ENCODE results near the gene MAN2A2.
A peak's percentile ranks its signal among the peaks of the same experiment; 100 is the strongest.

The MAN2A2 gene

GRCh38 chr15:90934949-90935751 is 32.0 kb downstream of the MAN2A2 start, which contains the start of gene UNC45A:
UNC45A (plus strand) TSS chr15:90935285; CDS start chr15:90935325, 40 bp downstream.
- Histone ChIP-seq H3K9me3 (ENCODE audit: control insufficient read depth in 2 of 2, low read length in 2 of 2) (no peaks in the 10 kb centered on the region), H3K36me3 (ENCODE audit: control insufficient read depth in 2 of 2, insufficient read depth in 2 of 2, low read length in 2 of 2) (peaks cover 11 to 14% of the 10 kb centered on the region in 2 donors), H3K27ac (ENCODE audit: low read length) (peak within 1 kb of the TSS; percentile 55), H3K9ac (ENCODE audit: low read length in 2 of 2) (peak within 1 kb of the TSS; percentile 79 to 86), H3K4me1 (ENCODE audit: control insufficient read depth, insufficient read depth, low read length) (peaks cover 50% of the 10 kb centered on the region), H3K27me3 (ENCODE audit: control insufficient read depth in 1 of 2, insufficient read depth in 2 of 2, low read length in 2 of 2) (no peaks in the 10 kb centered on the region), H3K4me3 (ENCODE audit: low read length in 2 of 2) (peak within 1 kb of the TSS; percentile 65 to 85)

GRCh38 chr15:90936823-90937222 is 33.7 kb downstream of the MAN2A2 start:
- H3K27me3 ChIP-seq (ENCODE audit: control insufficient read depth in 1 of 2, insufficient read depth in 2 of 2, low read length in 2 of 2): no peaks in the 10 kb centered on the region
- peak overlapping the region in 1 of 2 donors; percentile 45 for H3K9ac ChIP-seq (ENCODE audit: low read length in 2 of 2)
- no peak overlapping the region for H3K27ac ChIP-seq (ENCODE audit: low read length)

GRCh38 chr15:90938261-90938660 is 35.2 kb downstream of the MAN2A2 start:
- H3K4me1 ChIP-seq (ENCODE audit: control insufficient read depth, insufficient read depth, low read length): peaks cover 26% of the 10 kb centered on the region
- peaks cover 36 to 37% of the 10 kb centered on the region in 2 donors for H3K36me3 ChIP-seq (ENCODE audit: control insufficient read depth in 2 of 2, insufficient read depth in 2 of 2, low read length in 2 of 2)
- no peak overlapping the region for H3K27ac ChIP-seq (ENCODE audit: low read length)
- H3K9ac ChIP-seq (ENCODE audit: low read length in 2 of 2): no peak overlapping the region
- H3K9me3 ChIP-seq (ENCODE audit: control insufficient read depth in 2 of 2, low read length in 2 of 2): no peaks in the 10 kb centered on the region
- H3K27me3 ChIP-seq (ENCODE audit: control insufficient read depth in 1 of 2, insufficient read depth in 2 of 2, low read length in 2 of 2): no peaks in the 10 kb centered on the region
- H3K4me3 ChIP-seq (ENCODE audit: low read length in 2 of 2): no peak overlapping the region

More at GRCh38 chr15:90936823-90937222, 33.7 kb downstream of the MAN2A2 start:
- Histone ChIP-seq H3K9me3 (ENCODE audit: control insufficient read depth in 2 of 2, low read length in 2 of 2) (no peaks in the 10 kb centered on the region), H3K36me3 (ENCODE audit: control insufficient read depth in 2 of 2, insufficient read depth in 2 of 2, low read length in 2 of 2) (peaks cover 23 to 25% of the 10 kb centered on the region in 2 donors), H3K4me1 (ENCODE audit: control insufficient read depth, insufficient read depth, low read length) (peaks cover 36% of the 10 kb centered on the region), H3K4me3 (ENCODE audit: low read length in 2 of 2) (no peak overlapping the region)

GRCh38 chr15:90939756-90940155 is 36.7 kb downstream of the MAN2A2 start:
- no peaks in the 10 kb centered on the region for H3K9me3 ChIP-seq (ENCODE audit: control insufficient read depth in 2 of 2, low read length in 2 of 2)

GRCh38 chr15:90941038-90941437 is 37.9 kb downstream of the MAN2A2 start:
- Histone ChIP-seq H3K27ac (ENCODE audit: low read length) (no peak overlapping the region), H3K4me1 (ENCODE audit: control insufficient read depth, insufficient read depth, low read length) (peaks cover 5% of the 10 kb centered on the region), H3K36me3 (ENCODE audit: control insufficient read depth in 2 of 2, insufficient read depth in 2 of 2, low read length in 2 of 2) (peaks cover 49 to 52% of the 10 kb centered on the region in 2 donors), H3K9me3 (ENCODE audit: control insufficient read depth in 2 of 2, low read length in 2 of 2) (no peaks in the 10 kb centered on the region), H3K4me3 (ENCODE audit: low read length in 2 of 2) (no peak overlapping the region), H3K27me3 (ENCODE audit: control insufficient read depth in 1 of 2, insufficient read depth in 2 of 2, low read length in 2 of 2) (no peaks in the 10 kb centered on the region), H3K9ac (ENCODE audit: low read length in 2 of 2) (no peak overlapping the region)

More at GRCh38 chr15:90939756-90940155, 36.7 kb downstream of the MAN2A2 start:
- H3K36me3 ChIP-seq (ENCODE audit: control insufficient read depth in 2 of 2, insufficient read depth in 2 of 2, low read length in 2 of 2): peaks cover 46 to 49% of the 10 kb centered on the region in 2 donors
- H3K4me1 ChIP-seq (ENCODE audit: control insufficient read depth, insufficient read depth, low read length): peaks cover 15% of the 10 kb centered on the region
- no peak overlapping the region for H3K9ac ChIP-seq (ENCODE audit: low read length in 2 of 2)
- H3K27ac ChIP-seq (ENCODE audit: low read length): no peak overlapping the region
- H3K27me3 ChIP-seq (ENCODE audit: control insufficient read depth in 1 of 2, insufficient read depth in 2 of 2, low read length in 2 of 2): no peaks in the 10 kb centered on the region
- no peak overlapping the region for H3K4me3 ChIP-seq (ENCODE audit: low read length in 2 of 2)

GRCh38 chr15:90942354-90943120 is 39.4 kb downstream of the MAN2A2 start:
- peaks cover 56 to 58% of the 10 kb centered on the region in 2 donors for H3K36me3 ChIP-seq (ENCODE audit: control insufficient read depth in 2 of 2, insufficient read depth in 2 of 2, low read length in 2 of 2)
- H3K4me3 ChIP-seq (ENCODE audit: low read length in 2 of 2): no peak overlapping the region
- H3K9me3 ChIP-seq (ENCODE audit: control insufficient read depth in 2 of 2, low read length in 2 of 2): no peaks in the 10 kb centered on the region
- H3K9ac ChIP-seq (ENCODE audit: low read length in 2 of 2): no peak overlapping the region
- no peaks in the 10 kb centered on the region for H3K4me1 ChIP-seq (ENCODE audit: control insufficient read depth, insufficient read depth, low read length)
- H3K27me3 ChIP-seq (ENCODE audit: control insufficient read depth in 1 of 2, insufficient read depth in 2 of 2, low read length in 2 of 2): no peaks in the 10 kb centered on the region
- H3K27ac ChIP-seq (ENCODE audit: low read length): no peak overlapping the region

- peaks cover 60 to 67% of the 10 kb centered on the region in 2 donors for H3K36me3 ChIP-seq (ENCODE audit: control insufficient read depth in 2 of 2, insufficient read depth in 2 of 2, low read length in 2 of 2)
- H3K4me3 ChIP-seq (ENCODE audit: low read length in 2 of 2): no peak overlapping the region
- no peaks in the 10 kb centered on the region for H3K27me3 ChIP-seq (ENCODE audit: control insufficient read depth in 1 of 2, insufficient read depth in 2 of 2, low read length in 2 of 2)
- H3K27ac ChIP-seq (ENCODE audit: low read length): no peak overlapping the region
- no peak overlapping the region for H3K9ac ChIP-seq (ENCODE audit: low read length in 2 of 2)
- no peaks in the 10 kb centered on the region for H3K9me3 ChIP-seq (ENCODE audit: control insufficient read depth in 2 of 2, low read length in 2 of 2)
- H3K4me1 ChIP-seq (ENCODE audit: control insufficient read depth, insufficient read depth, low read length): no peaks in the 10 kb centered on the region
Measured at GRCh38 chr15:90945091-90945490, 42.0 kb downstream of the MAN2A2 start.

GRCh38 chr15:90946538-90946937 is 43.4 kb downstream of the MAN2A2 start:
- Histone ChIP-seq H3K4me3 (ENCODE audit: low read length in 2 of 2) (no peak overlapping the region), H3K36me3 (ENCODE audit: control insufficient read depth in 2 of 2, insufficient read depth in 2 of 2, low read length in 2 of 2) (peaks cover 55 to 64% of the 10 kb centered on the region in 2 donors), H3K9ac (ENCODE audit: low read length in 2 of 2) (no peak overlapping the region), H3K27me3 (ENCODE audit: control insufficient read depth in 1 of 2, insufficient read depth in 2 of 2, low read length in 2 of 2) (no peaks in the 10 kb centered on the region), H3K9me3 (ENCODE audit: control insufficient read depth in 2 of 2, low read length in 2 of 2) (no peaks in the 10 kb centered on the region), H3K4me1 (ENCODE audit: control insufficient read depth, insufficient read depth, low read length) (no peaks in the 10 kb centered on the region), H3K27ac (ENCODE audit: low read length) (no peak overlapping the region)

- H3K27ac ChIP-seq (ENCODE audit: low read length): no peak overlapping the region
- no peaks in the 10 kb centered on the region for H3K27me3 ChIP-seq (ENCODE audit: control insufficient read depth in 1 of 2, insufficient read depth in 2 of 2, low read length in 2 of 2)
- H3K9ac ChIP-seq (ENCODE audit: low read length in 2 of 2): no peak overlapping the region
- no peaks in the 10 kb centered on the region for H3K4me1 ChIP-seq (ENCODE audit: control insufficient read depth, insufficient read depth, low read length)
- H3K4me3 ChIP-seq (ENCODE audit: low read length in 2 of 2): no peak overlapping the region
- H3K9me3 ChIP-seq (ENCODE audit: control insufficient read depth in 2 of 2, low read length in 2 of 2): no peaks in the 10 kb centered on the region
- peaks cover 52 to 67% of the 10 kb centered on the region in 2 donors for H3K36me3 ChIP-seq (ENCODE audit: control insufficient read depth in 2 of 2, insufficient read depth in 2 of 2, low read length in 2 of 2)
Measured at GRCh38 chr15:90946941-90947576, 44.0 kb downstream of the MAN2A2 start.

GRCh38 chr15:90947577-90948357 is 44.7 kb downstream of the MAN2A2 start:
- no peak overlapping the region for H3K9ac ChIP-seq (ENCODE audit: low read length in 2 of 2)
- H3K27me3 ChIP-seq (ENCODE audit: control insufficient read depth in 1 of 2, insufficient read depth in 2 of 2, low read length in 2 of 2): no peaks in the 10 kb centered on the region
- no peaks in the 10 kb centered on the region for H3K9me3 ChIP-seq (ENCODE audit: control insufficient read depth in 2 of 2, low read length in 2 of 2)
- H3K36me3 ChIP-seq (ENCODE audit: control insufficient read depth in 2 of 2, insufficient read depth in 2 of 2, low read length in 2 of 2): peaks cover 47 to 64% of the 10 kb centered on the region in 2 donors
- H3K4me1 ChIP-seq (ENCODE audit: control insufficient read depth, insufficient read depth, low read length): no peaks in the 10 kb centered on the region
- H3K4me3 ChIP-seq (ENCODE audit: low read length in 2 of 2): no peak overlapping the region
- H3K27ac ChIP-seq (ENCODE audit: low read length): no peak overlapping the region

Data from stomach smooth muscle (tissue), 2 donors.